ENCODE results near the gene OR7G2. TPM values are rescaled to one million over a fixed set of nuclear protein-coding genes. Genes with fewer than 3 reads are reported as not detected.

The OR7G2 gene
- total and polyA plus RNA-seq, 9 of the 15 experiments (the other 6 are each of a cell fraction or from before 2014, with no cell fraction given): 0.20 TPM; not detected in 8

GRCh38 chr19:9076901-9077300 is 30.4 kb downstream of the OR7G2 start (continued):
- TF ChIP-seq CHD7 (IDR thresholded peaks at IDR 0.05; ENCODE audit: low read depth, low read length) (no peak), SIN3B (IDR thresholded peaks at IDR 0.05; ENCODE audit: low read depth) (no peak), ZNF146 (CRISPR knock-in tag; IDR thresholded peaks at IDR 0.05; ENCODE audit: unreplicated experiment) (no peak), MEF2D (tag; conservative IDR thresholded peaks at IDR 0.05; ENCODE audit: low read depth) (no peak)

All from K562 (cell line).